GM12892 (cell line): ENCODE data around the gene NKD2.

Experiments used
- POLR2A ChIP-seq: IDR thresholded peaks from 2 replicates; pipeline ENCODE4 v1.6.1; 2011; ENCODE audit warnings: low read depth, low read length, control low read depth
- POLR2AphosphoS5 ChIP-seq: IDR thresholded peaks from 2 replicates; pipeline ENCODE4 v1.6.1; 2011; ENCODE audit warnings: low read depth, low read length, control low read depth
- TAF1 ChIP-seq: IDR thresholded peaks from 2 replicates; pipeline ENCODE4 v1.6.1; 2011; ENCODE audit warnings: low read depth, mild to moderate bottlenecking, control low read depth, low read length, borderline replicate concordance

- TF ChIP-seq POLR2A (no peak), TAF1 (no peak), POLR2AphosphoS5 (no peak; the same call in 1 of the 2 replicates)
Observed at GRCh38 chr5:963673-964531, 44.7 kb upstream of the NKD2 start.
